ENCODE data around the gene IRS2.

The IRS2 gene

GRCh38 chr13:109802936-109803335, 16.6 kb upstream of the IRS2 start:
- DNase-seq = peak; percentile 30 to 72

- DNase-seq = no peak
Measured at GRCh38 chr13:109795011-109795410, 8.6 kb upstream of the IRS2 start.

GRCh38 chr13:109794095-109794494, 7.7 kb upstream of the IRS2 start:
- DNase-seq = no peak

- no peak for DNase-seq
Measured at GRCh38 chr13:109792416-109793059, 6.2 kb upstream of the IRS2 start.

GRCh38 chr13:109790942-109791605, 4.7 kb upstream of the IRS2 start:
- peak; percentile 82 to 88 for DNase-seq

GRCh38 chr13:109790086-109790485, 3.7 kb upstream of the IRS2 start:
- no peak for DNase-seq

- DNase-seq = peak; percentile 52 to 65
Measured at GRCh38 chr13:109789262-109789661, 2.9 kb upstream of the IRS2 start.

GRCh38 chr13:109788372-109789111, 2.2 kb upstream of the IRS2 start:
- no peak for DNase-seq

- DNase-seq = peak; percentile 60 to 78
Measured at GRCh38 chr13:109787135-109787954, 962 bp upstream of the IRS2 start.

- DNase-seq = peak in 1 of 2 experiments; percentile 49
Measured at GRCh38 chr13:109785892-109786450, 412 bp downstream of the IRS2 start.

- peak; percentile 50 to 67 for DNase-seq
Measured at GRCh38 chr13:109785141-109785891, 1.1 kb downstream of the IRS2 start.

GRCh38 chr13:109784590-109785140, 1.7 kb downstream of the IRS2 start:
- DNase-seq = peak; percentile 75 to 87

GRCh38 chr13:109783815-109784589, 2.4 kb downstream of the IRS2 start:
- DNase-seq = peak; percentile 34 to 59

GRCh38 chr13:109783447-109783814, 3.0 kb downstream of the IRS2 start:
- peak; percentile 30 to 37 for DNase-seq

GRCh38 chr13:109782823-109783431, 3.5 kb downstream of the IRS2 start:
- peak in 1 of 2 experiments; percentile 23 for DNase-seq

- peak in 1 of 2 experiments; percentile 52 for DNase-seq
Measured at GRCh38 chr13:109782066-109782822, 4.1 kb downstream of the IRS2 start.

- peak; percentile 42 to 56 for DNase-seq
Measured at GRCh38 chr13:109781384-109782065, 4.9 kb downstream of the IRS2 start.

- no peak for DNase-seq
Measured at GRCh38 chr13:109780845-109781383, 5.5 kb downstream of the IRS2 start.

Data from SHP77 (cell line).